Pons (tissue), 1 donor: ENCODE measurements around the gene GANC.

Source experiments
- DNase-seq: peaks from one replicate; pipeline ENCODE4 v3.0.0-alpha.2; 2016; ENCODE audit warnings: low spot score

The GANC gene

GRCh38 chr15:42344763-42345162 is 71.8 kb downstream of the GANC start:
- no peak for DNase-seq

GRCh38 chr15:42345504-42345903 is 72.5 kb downstream of the GANC start:
- no peak for DNase-seq

- DNase-seq, result no peak
Measured at GRCh38 chr15:42348083-42348482, 75.1 kb downstream of the GANC start.

- no peak for DNase-seq
Measured at GRCh38 chr15:42349186-42349585, 76.2 kb downstream of the GANC start.

GRCh38 chr15:42352401-42352800 is 79.4 kb downstream of the GANC start:
- no peak for DNase-seq

GRCh38 chr15:42353061-42353460 is 80.1 kb downstream of the GANC start:
- no peak for DNase-seq

- DNase-seq, result no peak
Measured at GRCh38 chr15:42354824-42355223, 81.8 kb downstream of the GANC start.

GRCh38 chr15:42355291-42355690 is 82.3 kb downstream of the GANC start:
- DNase-seq, result no peak

- no peak for DNase-seq
Measured at GRCh38 chr15:42356851-42357250, 83.8 kb downstream of the GANC start.

GRCh38 chr15:42358141-42358540 is 85.1 kb downstream of the GANC start:
- DNase-seq, result no peak

GRCh38 chr15:42359249-42359648 is 86.2 kb downstream of the GANC start, which contains the start of gene CAPN3:
CAPN3 (plus strand) TSS chr15:42359501; CDS start chr15:42359806, 305 bp downstream.
- DNase-seq, result no peak

GRCh38 chr15:42359985-42360384 is 87.0 kb downstream of the GANC start:
- DNase-seq, result no peak

GRCh38 chr15:42360535-42361112 is 87.6 kb downstream of the GANC start:
- no peak for DNase-seq

GRCh38 chr15:42363487-42363886 is 90.5 kb downstream of the GANC start:
- DNase-seq, result no peak

GRCh38 chr15:42363942-42364341 is 90.9 kb downstream of the GANC start:
- no peak for DNase-seq

- peak; percentile 7 for DNase-seq
Measured at GRCh38 chr15:42364529-42364928, 91.5 kb downstream of the GANC start.

GRCh38 chr15:42365921-42366550 is 93.0 kb downstream of the GANC start:
- DNase-seq, result no peak

GRCh38 chr15:42367041-42367440 is 94.0 kb downstream of the GANC start:
- no peak for DNase-seq

- DNase-seq, result no peak
Measured at GRCh38 chr15:42368096-42368495, 95.1 kb downstream of the GANC start.

GRCh38 chr15:42371096-42371495 is 98.1 kb downstream of the GANC start:
- no peak for DNase-seq

- peak; percentile 17 for DNase-seq
Measured at GRCh38 chr15:42373274-42373673, 100.3 kb downstream of the GANC start.

- no peak for DNase-seq
Measured at GRCh38 chr15:42373936-42374335, 100.9 kb downstream of the GANC start.

- DNase-seq, result no peak
Measured at GRCh38 chr15:42374810-42375209, 101.8 kb downstream of the GANC start.

GRCh38 chr15:42375252-42375651 is 102.3 kb downstream of the GANC start:
- DNase-seq, result no peak
